Naive thymus-derived CD8-positive, alpha-beta T cell (primary cell): ENCODE data around the gene ASTN2. TPM values are rescaled to one million over a fixed set of nuclear protein-coding genes. Genes with fewer than 3 reads are reported as not detected.

Source experiments
- ATAC-seq, 2 donors: fragments of 150-1000 bp; cut with Tn5 transposase in 1 of 2; sonication (Bioruptor Pico), chemical (Tn5 transposase) in 1 of 2; 1 replicate in 1 of 2; 2 replicates in 1 of 2; pipeline ENCODE4 v1.10.0; 2021; ENCODE audit warnings: mild to moderate bottlenecking in 2 of 2, moderate library complexity in 2 of 2
- POLR2A ChIA-PET: fragments of 350-600 bp; sonication (Branson Sonifier 250); formaldehyde crosslinking; loops from one replicate; lab custom pipeline; 2021; ENCODE audit warnings: antibody characterized with exemption; lab: Charles Lee
- DNase-seq, 10 donors: peaks; one replicate each; pipeline versions ENCODE4 v3.0.0 to v3.0.0-alpha.2; 2020 to 2022
- H3K27ac Mint-ChIP-seq, 10 donors: one replicate each; pipeline ENCODE4 v1.8.0; 2020 to 2022; ENCODE audit warnings: mild to moderate bottlenecking in 10 of 10, mixed read lengths in 10 of 10, moderate library complexity in 4 of 10, inconsistent platforms in 1 of 10
- H3K27me3 Mint-ChIP-seq, 5 donors: one replicate each; pipeline ENCODE4 v1.8.0; 2021 to 2022; ENCODE audit warnings: mixed read lengths in 5 of 5
- H3K36me3 Mint-ChIP-seq, 3 donors: one replicate each; pipeline ENCODE4 v1.8.0; 2020 to 2022; ENCODE audit warnings: mixed read lengths in 3 of 3, mild to moderate bottlenecking in 2 of 3, inconsistent platforms in 1 of 3
- H3K4me1 Mint-ChIP-seq, 4 donors: one replicate each; pipeline ENCODE4 v1.8.0; 2021 to 2022; ENCODE audit warnings: mixed read lengths in 4 of 4
- H3K4me3 Mint-ChIP-seq, 10 donors: one replicate each; pipeline ENCODE4 v1.8.0; 2020 to 2022; ENCODE audit warnings: mild to moderate bottlenecking in 10 of 10, mixed read lengths in 10 of 10, moderate library complexity in 6 of 10, inconsistent platforms in 1 of 10
- H3K9me3 Mint-ChIP-seq, 9 donors: one replicate each; pipeline ENCODE4 v1.8.0; 2020 to 2022; ENCODE audit warnings: mixed read lengths in 9 of 9, mild to moderate bottlenecking in 3 of 9, inconsistent platforms in 1 of 9, moderate library complexity in 1 of 9
- polyA plus RNA-seq, 3 donors: library from polyadenylated mRNA; unstranded; fragments of 300-500 nt; fragmentation: Illumina TruSeq; gene quantifications; one replicate each; pipeline ENCODE4 v1.2.3, GENCODE V29; 2021
- total RNA-seq, 8 experiments: library from RNA in 2 of 8; stranded (reverse) in 2 of 8; gene quantifications; one replicate each; pipeline ENCODE4 v1.2.3 and lab custom pipeline; 2021 to 2026

ASTN2 gene, protein sequence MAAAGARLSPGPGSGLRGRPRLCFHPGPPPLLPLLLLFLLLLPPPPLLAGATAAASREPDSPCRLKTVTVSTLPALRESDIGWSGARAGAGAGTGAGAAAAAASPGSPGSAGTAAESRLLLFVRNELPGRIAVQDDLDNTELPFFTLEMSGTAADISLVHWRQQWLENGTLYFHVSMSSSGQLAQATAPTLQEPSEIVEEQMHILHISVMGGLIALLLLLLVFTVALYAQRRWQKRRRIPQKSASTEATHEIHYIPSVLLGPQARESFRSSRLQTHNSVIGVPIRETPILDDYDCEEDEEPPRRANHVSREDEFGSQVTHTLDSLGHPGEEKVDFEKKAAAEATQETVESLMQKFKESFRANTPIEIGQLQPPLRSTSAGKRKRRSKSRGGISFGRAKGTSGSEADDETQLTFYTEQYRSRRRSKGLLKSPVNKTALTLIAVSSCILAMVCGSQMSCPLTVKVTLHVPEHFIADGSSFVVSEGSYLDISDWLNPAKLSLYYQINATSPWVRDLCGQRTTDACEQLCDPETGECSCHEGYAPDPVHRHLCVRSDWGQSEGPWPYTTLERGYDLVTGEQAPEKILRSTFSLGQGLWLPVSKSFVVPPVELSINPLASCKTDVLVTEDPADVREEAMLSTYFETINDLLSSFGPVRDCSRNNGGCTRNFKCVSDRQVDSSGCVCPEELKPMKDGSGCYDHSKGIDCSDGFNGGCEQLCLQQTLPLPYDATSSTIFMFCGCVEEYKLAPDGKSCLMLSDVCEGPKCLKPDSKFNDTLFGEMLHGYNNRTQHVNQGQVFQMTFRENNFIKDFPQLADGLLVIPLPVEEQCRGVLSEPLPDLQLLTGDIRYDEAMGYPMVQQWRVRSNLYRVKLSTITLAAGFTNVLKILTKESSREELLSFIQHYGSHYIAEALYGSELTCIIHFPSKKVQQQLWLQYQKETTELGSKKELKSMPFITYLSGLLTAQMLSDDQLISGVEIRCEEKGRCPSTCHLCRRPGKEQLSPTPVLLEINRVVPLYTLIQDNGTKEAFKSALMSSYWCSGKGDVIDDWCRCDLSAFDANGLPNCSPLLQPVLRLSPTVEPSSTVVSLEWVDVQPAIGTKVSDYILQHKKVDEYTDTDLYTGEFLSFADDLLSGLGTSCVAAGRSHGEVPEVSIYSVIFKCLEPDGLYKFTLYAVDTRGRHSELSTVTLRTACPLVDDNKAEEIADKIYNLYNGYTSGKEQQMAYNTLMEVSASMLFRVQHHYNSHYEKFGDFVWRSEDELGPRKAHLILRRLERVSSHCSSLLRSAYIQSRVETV (N-terminal part only)
- total RNA-seq, result 1 to 10 TPM; 2.9 to 3.6 TPM
- 1 to 10 TPM; 1.2 to 3.8 (median 3.2) TPM for polyA plus RNA-seq
- total RNA-seq (lab: John Stamatoyannopoulos, UW), result 1.5 to 10.3 (median 3.1) reads per million in 6 experiments

DNA sequence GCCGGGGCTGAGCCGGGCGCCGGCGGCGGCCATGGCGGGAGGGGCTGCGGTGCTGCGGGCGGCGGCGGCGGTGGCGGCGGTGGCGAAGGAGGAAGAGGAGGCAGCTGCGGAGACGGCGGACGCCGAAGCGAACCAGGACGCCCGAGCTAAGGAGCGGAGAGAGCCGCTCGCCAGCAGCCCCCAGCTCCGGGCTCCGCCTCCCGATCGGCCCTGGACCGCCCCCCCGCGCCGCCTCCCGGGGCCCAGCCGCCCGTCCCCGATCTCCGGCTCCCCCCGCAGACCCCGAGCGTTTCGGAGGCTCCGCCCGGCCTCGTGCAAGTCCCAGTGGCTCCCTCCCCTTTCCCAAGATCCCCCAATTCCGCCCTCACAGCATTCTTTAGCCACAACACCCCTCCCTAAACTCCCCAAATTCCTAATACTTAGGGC is at the start of gene ASTN2:
TSS of gene ASTN2 (minus strand) at position 152 of the 426 bp plus-strand sequence. CDS start at position 33, 119 bp downstream.
- H3K27ac Mint-ChIP-seq, result no peak within 1 kb of the TSS
- H3K27me3 Mint-ChIP-seq, result peaks cover 9 to 42% (median 32%) of the 10 kb centered on the region in 5 donors
- DNase-seq (no peak), ATAC-seq (no peak)
- no peaks in the 10 kb centered on the region for H3K36me3 Mint-ChIP-seq
- peaks cover 0 to 3% (median 1%) of the 10 kb centered on the region in 4 donors for H3K4me1 Mint-ChIP-seq
- peak within 1 kb of the TSS in 3 of 10 donors; percentile 30 to 41 (median 36) for H3K4me3 Mint-ChIP-seq
- H3K9me3 Mint-ChIP-seq, result peaks cover 0 to 5% (median 0%) of the 10 kb centered on the region in 9 donors
- POLR2A ChIA-PET, result no interaction called here

DNA sequence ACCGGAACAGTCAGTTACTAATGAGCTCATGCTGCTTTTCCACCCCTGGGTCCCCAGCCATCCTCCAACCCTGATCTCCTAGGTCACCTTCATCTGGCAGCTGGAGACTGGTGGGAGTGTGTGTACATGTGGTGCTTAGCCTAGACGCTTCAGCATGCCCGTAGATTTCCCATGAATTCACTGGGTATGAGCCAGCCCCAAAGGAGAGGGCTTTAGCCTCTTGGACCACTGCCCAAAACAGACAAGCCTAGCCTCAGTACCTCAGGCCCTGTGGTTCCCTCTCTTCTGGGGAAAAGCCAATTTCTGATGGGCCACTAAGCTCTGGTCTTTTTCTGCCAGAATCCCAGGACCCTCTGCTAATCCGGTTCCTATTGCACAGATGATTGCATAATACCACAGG is 48.0 kb upstream of the ASTN2 start:
- no peak for ATAC-seq
- Mint-ChIP-seq H3K27me3 (peaks cover 0 to 3% (median 2%) of the 10 kb centered on the region in 5 donors), H3K9me3 (peaks cover 0 to 6% (median 0%) of the 10 kb centered on the region in 9 donors), H3K36me3 (no peaks in the 10 kb centered on the region), H3K27ac (no peak overlapping the region), H3K4me1 (no peaks in the 10 kb centered on the region), H3K4me3 (no peak overlapping the region)
- no peak for DNase-seq
- POLR2A ChIA-PET, result no interaction called here

DNA sequence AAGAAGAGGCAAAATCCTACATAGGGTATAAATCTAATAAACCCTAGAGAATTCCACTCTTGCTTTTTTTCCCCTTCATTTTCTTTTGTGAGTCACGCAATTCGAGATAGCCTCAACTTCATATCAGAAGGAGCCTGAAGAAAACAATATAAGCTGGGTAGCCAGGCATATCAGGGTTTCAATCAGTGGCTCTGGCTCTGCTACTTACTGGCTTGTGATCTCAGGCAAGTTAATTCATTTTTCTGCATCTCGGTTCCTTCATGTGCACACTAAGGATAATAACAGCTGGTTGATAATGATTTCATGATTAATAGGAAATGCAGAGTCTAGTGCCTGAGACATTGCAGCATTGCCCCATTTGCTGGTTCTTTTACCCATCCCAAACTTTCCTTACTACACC is 46.5 kb upstream of the ASTN2 start:
- ATAC-seq (no peak), DNase-seq (no peak)
- peaks cover 0 to 9% (median 0%) of the 10 kb centered on the region in 9 donors for H3K9me3 Mint-ChIP-seq
- H3K27me3 Mint-ChIP-seq, result peaks cover 0 to 3% (median 2%) of the 10 kb centered on the region in 5 donors
- POLR2A ChIA-PET, result no interaction called here
- no peaks in the 10 kb centered on the region for H3K36me3 Mint-ChIP-seq
- no peaks in the 10 kb centered on the region for H3K4me1 Mint-ChIP-seq
- no peak overlapping the region for H3K27ac Mint-ChIP-seq
- no peak overlapping the region for H3K4me3 Mint-ChIP-seq

DNA sequence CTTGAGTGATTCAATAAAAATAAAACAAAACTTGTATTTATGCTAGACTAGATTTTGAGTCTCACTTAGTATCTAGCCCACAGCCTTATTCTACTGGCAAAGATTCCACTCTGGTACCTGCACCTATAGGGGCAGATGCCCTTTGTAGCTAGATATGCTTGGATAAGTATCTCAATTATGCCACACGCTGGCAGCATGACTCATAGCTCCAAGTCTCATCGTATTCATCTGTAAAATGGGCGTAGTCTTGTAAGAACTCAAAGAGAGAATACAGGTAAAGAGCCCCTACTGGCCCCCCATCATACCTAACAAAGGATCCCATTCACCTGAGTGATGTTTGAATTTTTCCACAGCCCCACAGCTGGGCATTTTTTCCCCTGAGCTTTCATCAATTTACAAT is 45.9 kb upstream of the ASTN2 start:
- ATAC-seq (no peak), DNase-seq (no peak)
- H3K27me3 Mint-ChIP-seq, result peaks cover 0 to 3% (median under 1%) of the 10 kb centered on the region in 5 donors
- H3K9me3 Mint-ChIP-seq, result peaks cover 0 to 9% (median 0%) of the 10 kb centered on the region in 9 donors
- H3K36me3 Mint-ChIP-seq, result peaks cover 0 to 3% (median 0%) of the 10 kb centered on the region in 3 donors
- POLR2A ChIA-PET, result no interaction called here
- H3K4me3 Mint-ChIP-seq, result no peak overlapping the region
- no peak overlapping the region for H3K27ac Mint-ChIP-seq
- no peaks in the 10 kb centered on the region for H3K4me1 Mint-ChIP-seq

DNA sequence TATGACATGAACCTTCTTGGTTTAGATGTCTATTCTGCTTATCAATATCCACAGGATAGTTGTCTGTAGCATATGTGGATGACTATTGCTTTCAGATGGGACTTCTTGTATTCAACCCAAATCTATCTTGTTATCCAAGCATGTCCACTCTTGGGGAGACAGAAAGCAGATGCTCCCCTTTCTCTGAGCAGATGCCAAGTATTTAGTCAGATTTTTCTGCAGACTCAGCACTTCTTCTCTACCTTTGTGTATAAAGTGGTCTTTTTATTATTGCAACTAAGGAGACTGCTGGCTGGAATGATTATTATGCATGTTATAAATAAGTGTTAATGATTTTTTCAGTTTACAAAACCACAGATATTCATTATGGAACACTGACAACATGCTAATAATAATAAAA is 45.1 kb upstream of the ASTN2 start:
- H3K4me3 Mint-ChIP-seq, result no peak overlapping the region
- POLR2A ChIA-PET, result no interaction called here
- ATAC-seq, result no peak
- H3K27ac Mint-ChIP-seq, result no peak overlapping the region
- no peaks in the 10 kb centered on the region for H3K4me1 Mint-ChIP-seq
- H3K36me3 Mint-ChIP-seq, result peaks cover 0 to 3% (median 0%) of the 10 kb centered on the region in 3 donors
- peaks cover 0 to 9% (median 2%) of the 10 kb centered on the region in 9 donors for H3K9me3 Mint-ChIP-seq
- DNase-seq, result no peak
- H3K27me3 Mint-ChIP-seq, result peaks cover 0 to 3% (median 0%) of the 10 kb centered on the region in 5 donors

GRCh38 chr9:117458066-117458465 is 43.2 kb upstream of the ASTN2 start:
- Mint-ChIP-seq H3K36me3 (peaks cover 0 to 3% (median 0%) of the 10 kb centered on the region in 3 donors), H3K4me3 (no peak overlapping the region), H3K4me1 (no peaks in the 10 kb centered on the region), H3K27me3 (no peaks in the 10 kb centered on the region), H3K27ac (no peak overlapping the region), H3K9me3 (peaks cover 0 to 9% (median 4%) of the 10 kb centered on the region in 9 donors)
- no peak for ATAC-seq
- POLR2A ChIA-PET, result no interaction called here
- no peak for DNase-seq

DNA sequence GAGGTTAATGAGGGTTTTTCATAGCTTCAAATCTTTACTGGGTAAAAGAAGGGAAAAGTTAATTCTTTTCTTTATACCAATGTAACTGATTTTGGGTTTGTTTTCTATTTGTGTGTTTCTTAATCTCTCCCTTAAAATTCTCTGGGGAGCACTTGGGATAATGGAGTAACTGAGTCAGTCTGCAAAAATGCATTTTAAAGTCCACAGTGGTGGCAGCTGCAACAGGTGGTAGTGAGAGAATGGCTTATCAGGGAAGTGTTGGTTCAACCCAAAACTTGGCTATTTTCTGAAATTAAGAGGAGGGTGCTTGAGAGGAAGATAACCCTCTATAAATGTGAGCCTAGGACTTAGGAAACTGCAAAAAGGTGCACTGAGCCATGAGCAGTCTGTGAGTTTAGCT is 39.9 kb upstream of the ASTN2 start:
- POLR2A ChIA-PET, result no interaction called here

DNA sequence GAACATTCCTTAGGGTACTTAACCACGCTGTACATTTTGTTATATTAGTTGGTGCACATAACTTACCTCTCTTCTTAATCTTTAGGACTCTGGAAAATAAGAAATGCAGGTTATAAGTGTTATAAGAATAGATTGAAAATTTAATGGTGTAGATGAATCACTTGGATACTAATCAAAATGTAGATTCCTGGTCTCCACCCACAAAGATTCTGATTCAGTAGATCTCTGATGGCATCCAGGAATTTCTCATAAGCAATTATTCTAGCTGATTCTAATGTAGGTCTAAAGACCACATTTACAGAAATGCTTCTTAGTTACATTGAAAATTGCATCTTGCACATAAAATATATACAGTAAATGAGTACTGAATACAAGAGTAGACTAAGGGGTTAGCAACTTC is 38.9 kb upstream of the ASTN2 start:
- POLR2A ChIA-PET, result no interaction called here
- ATAC-seq (no peak), DNase-seq (no peak)
- no peaks in the 10 kb centered on the region for H3K4me1 Mint-ChIP-seq
- peaks cover 0 to 2% (median 0%) of the 10 kb centered on the region in 5 donors for H3K27me3 Mint-ChIP-seq
- H3K4me3 Mint-ChIP-seq, result no peak overlapping the region
- H3K36me3 Mint-ChIP-seq, result peaks cover 0 to 3% (median 0%) of the 10 kb centered on the region in 3 donors
- no peak overlapping the region for H3K27ac Mint-ChIP-seq
- H3K9me3 Mint-ChIP-seq, result peaks cover 0 to 9% (median 4%) of the 10 kb centered on the region in 9 donors

More for the DNA sequence above, 39.9 kb upstream of the ASTN2 start:
- H3K9me3 Mint-ChIP-seq, result peaks cover 0 to 9% (median 4%) of the 10 kb centered on the region in 9 donors
- H3K4me1 Mint-ChIP-seq, result no peaks in the 10 kb centered on the region
- H3K4me3 Mint-ChIP-seq, result no peak overlapping the region
- peaks cover 0 to 3% (median 0%) of the 10 kb centered on the region in 3 donors for H3K36me3 Mint-ChIP-seq
- DNase-seq (no peak), ATAC-seq (no peak)
- no peak overlapping the region for H3K27ac Mint-ChIP-seq
- H3K27me3 Mint-ChIP-seq, result peaks cover 0 to 2% (median 0%) of the 10 kb centered on the region in 5 donors

GRCh38 chr9:117451311-117451710 is 36.5 kb upstream of the ASTN2 start:
- H3K4me3 Mint-ChIP-seq, result no peak overlapping the region
- DNase-seq (no peak), ATAC-seq (no peak)
- H3K27me3 Mint-ChIP-seq, result peaks cover 0 to 2% (median under 1%) of the 10 kb centered on the region in 5 donors
- H3K4me1 Mint-ChIP-seq, result peaks cover 0 to 1% (median 0%) of the 10 kb centered on the region in 4 donors
- H3K9me3 Mint-ChIP-seq, result peaks cover 0 to 5% (median 4%) of the 10 kb centered on the region in 9 donors
- POLR2A ChIA-PET, result no interaction called here
- H3K27ac Mint-ChIP-seq, result no peak overlapping the region
- peaks cover 0 to 3% (median 0%) of the 10 kb centered on the region in 3 donors for H3K36me3 Mint-ChIP-seq

GRCh38 chr9:117448066-117448465 is 33.2 kb upstream of the ASTN2 start:
- no peak for ATAC-seq
- H3K27me3 Mint-ChIP-seq, result peaks cover 0 to 12% (median 2%) of the 10 kb centered on the region in 5 donors
- no peak for DNase-seq
- H3K27ac Mint-ChIP-seq, result no peak overlapping the region
- H3K36me3 Mint-ChIP-seq, result no peaks in the 10 kb centered on the region
- H3K4me1 Mint-ChIP-seq, result peaks cover 0 to 2% (median 0%) of the 10 kb centered on the region in 4 donors
- H3K4me3 Mint-ChIP-seq, result no peak overlapping the region
- peaks cover 0 to 5% (median 0%) of the 10 kb centered on the region in 9 donors for H3K9me3 Mint-ChIP-seq
- POLR2A ChIA-PET, result no interaction called here

DNA sequence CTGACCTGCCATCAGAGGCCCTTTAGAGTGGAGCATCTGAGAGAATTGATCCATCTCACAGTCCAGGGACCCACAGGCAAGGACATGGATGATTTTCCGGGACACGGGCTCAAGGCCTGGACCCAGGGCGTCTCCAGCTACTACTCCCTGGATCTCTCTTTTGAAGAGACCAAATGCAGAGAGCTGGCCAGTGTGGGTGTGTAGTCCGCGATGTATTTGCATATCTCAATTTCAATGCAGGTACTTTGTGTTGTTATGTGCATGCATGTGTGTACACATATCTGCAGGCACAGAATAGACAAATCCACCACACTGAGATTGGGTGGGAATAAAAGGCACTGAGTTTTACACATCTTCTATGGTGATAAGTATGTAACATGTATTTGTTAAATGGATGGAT is 30.8 kb upstream of the ASTN2 start:
- no peak overlapping the region for H3K4me3 Mint-ChIP-seq
- H3K27me3 Mint-ChIP-seq, result peaks cover 0 to 24% (median 2%) of the 10 kb centered on the region in 5 donors
- H3K9me3 Mint-ChIP-seq, result peaks cover 0 to 6% (median 3%) of the 10 kb centered on the region in 9 donors
- peaks cover 0 to 2% (median 0%) of the 10 kb centered on the region in 4 donors for H3K4me1 Mint-ChIP-seq
- DNase-seq, result no peak
- H3K36me3 Mint-ChIP-seq, result no peaks in the 10 kb centered on the region
- H3K27ac Mint-ChIP-seq, result no peak overlapping the region
- POLR2A ChIA-PET, result no interaction called here
- no peak for ATAC-seq

GRCh38 chr9:117444501-117444900 is 29.6 kb upstream of the ASTN2 start:
- DNase-seq (no peak), ATAC-seq (no peak)
- POLR2A ChIA-PET, result no interaction called here
- H3K4me3 Mint-ChIP-seq, result no peak overlapping the region
- H3K36me3 Mint-ChIP-seq, result no peaks in the 10 kb centered on the region
- peaks cover 0 to 2% (median 0%) of the 10 kb centered on the region in 4 donors for H3K4me1 Mint-ChIP-seq
- peaks cover 0 to 24% (median 2%) of the 10 kb centered on the region in 5 donors for H3K27me3 Mint-ChIP-seq
- H3K9me3 Mint-ChIP-seq, result peaks cover 0 to 6% (median 3%) of the 10 kb centered on the region in 9 donors
- H3K27ac Mint-ChIP-seq, result no peak overlapping the region
